Prostate gland (tissue), 2 donors: ENCODE results near the gene JAKMIP3. TPM values are rescaled to one million over a fixed set of nuclear protein-coding genes. Genes with fewer than 3 reads are reported as not detected.

Source experiments
- DNase-seq: peaks from one replicate; pipeline ENCODE4 v3.0.0-alpha.2; 2019; ENCODE audit warnings: low spot score
- H3K27ac ChIP-seq, 2 donors: fragments of 200-600 bp; sonication (generic); 2 replicates each; pipeline ENCODE4 v1.5.1; 2017 to 2019
- H3K27me3 ChIP-seq: fragments of 200-600 bp; sonication (generic); replicated peaks from 2 replicates; pipeline ENCODE4 v1.5.1; 2019; ENCODE audit not compliant: insufficient read depth
- H3K36me3 ChIP-seq, 2 donors: fragments of 200-600 bp; sonication (generic); 1 replicate in 1 of 2; 2 replicates in 1 of 2; pipeline versions ENCODE4 v1.5.1 to v1.8.1; 2017 to 2019
- H3K4me1 ChIP-seq: fragments of 200-600 bp; sonication (generic); replicated peaks from 2 replicates; pipeline ENCODE4 v1.5.1; 2019
- H3K4me3 ChIP-seq, 2 donors: fragments of 200-600 bp; sonication (generic); 2 replicates each; pipeline ENCODE4 v1.5.1; 2017 to 2019
- H3K9me3 ChIP-seq: fragments of 200-600 bp; sonication (generic); 2 replicates; pipeline ENCODE4 v1.5.1; 2017
- POLR2A ChIP-seq: fragments of 450-650 bp; IDR thresholded peaks from one replicate; pipeline ENCODE4 v1.6.1; 2016; ENCODE audit warnings: antibody characterized with exemption, mild to moderate bottlenecking
- POLR2AphosphoS5 ChIP-seq: sonication (generic); formaldehyde crosslinking; IDR thresholded peaks from one replicate; pipeline ENCODE4 v1.6.1; 2017; ENCODE audit warnings: antibody characterized with exemption
- WGBS: methylation state at CpG from one replicate; pipeline ENCODE4 v1.1.5; 2018; 5-methylcytosine and 5-hydroxymethylcytosine counted together
- intact Hi-C: fragments of 100-400 bp; cut with DNase I; formaldehyde crosslinking; loops from one replicate; pipeline ENCODE4 v1.14.2; 2022
- total RNA-seq, 2 donors: library from RNA; depleted of rRNA; stranded (reverse); fragments of >200 nt; gene quantifications; one replicate each; pipeline ENCODE4 v1.1.0, GENCODE V29; 2016
- TF ChIP-seq, protein P1 (sequence below), 4 experiments: fragments of 200-600 bp in 2 of 4; fragments of 450-650 bp in 2 of 4; sonication (generic) in 2 of 4; IDR thresholded peaks; 1 replicate in 3 of 4; 2 replicates in 1 of 4; pipeline ENCODE4 v1.5.1; 2016 to 2019; ENCODE audit warnings: antibody characterized with exemption in 4 of 4, mild to moderate bottlenecking in 2 of 4, moderate library complexity in 2 of 4

JAKMIP3 gene
- total RNA-seq, 2 donors from 2014 or later, result 2.6 to 3.4 TPM

- whole genome bisulfite sequencing, result 93% methylated on average over 13 of the region's 13 CpGs
- no peak overlapping the region for H3K4me3 ChIP-seq
- intact Hi-C loops, result no loop called here
- no peak for DNase-seq
- H3K27ac ChIP-seq, result no peak overlapping the region
- H3K9me3 ChIP-seq, result no peaks in the 10 kb centered on the region
- H3K36me3 ChIP-seq, result no peaks in the 10 kb centered on the region
- TF ChIP-seq POLR2A (no peak), POLR2AphosphoS5 (no peak)
- TF ChIP-seq, protein P1, sequence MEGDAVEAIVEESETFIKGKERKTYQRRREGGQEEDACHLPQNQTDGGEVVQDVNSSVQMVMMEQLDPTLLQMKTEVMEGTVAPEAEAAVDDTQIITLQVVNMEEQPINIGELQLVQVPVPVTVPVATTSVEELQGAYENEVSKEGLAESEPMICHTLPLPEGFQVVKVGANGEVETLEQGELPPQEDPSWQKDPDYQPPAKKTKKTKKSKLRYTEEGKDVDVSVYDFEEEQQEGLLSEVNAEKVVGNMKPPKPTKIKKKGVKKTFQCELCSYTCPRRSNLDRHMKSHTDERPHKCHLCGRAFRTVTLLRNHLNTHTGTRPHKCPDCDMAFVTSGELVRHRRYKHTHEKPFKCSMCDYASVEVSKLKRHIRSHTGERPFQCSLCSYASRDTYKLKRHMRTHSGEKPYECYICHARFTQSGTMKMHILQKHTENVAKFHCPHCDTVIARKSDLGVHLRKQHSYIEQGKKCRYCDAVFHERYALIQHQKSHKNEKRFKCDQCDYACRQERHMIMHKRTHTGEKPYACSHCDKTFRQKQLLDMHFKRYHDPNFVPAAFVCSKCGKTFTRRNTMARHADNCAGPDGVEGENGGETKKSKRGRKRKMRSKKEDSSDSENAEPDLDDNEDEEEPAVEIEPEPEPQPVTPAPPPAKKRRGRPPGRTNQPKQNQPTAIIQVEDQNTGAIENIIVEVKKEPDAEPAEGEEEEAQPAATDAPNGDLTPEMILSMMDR (IDR thresholded peaks at IDR 0.05), result no peak
- no peaks in the 10 kb centered on the region for H3K27me3 ChIP-seq
- H3K4me1 ChIP-seq, result peaks cover 4% of the 10 kb centered on the region
Measured at GRCh38 chr10:132068431-132069121, 2.8 kb downstream of the JAKMIP3 start.

DNA sequence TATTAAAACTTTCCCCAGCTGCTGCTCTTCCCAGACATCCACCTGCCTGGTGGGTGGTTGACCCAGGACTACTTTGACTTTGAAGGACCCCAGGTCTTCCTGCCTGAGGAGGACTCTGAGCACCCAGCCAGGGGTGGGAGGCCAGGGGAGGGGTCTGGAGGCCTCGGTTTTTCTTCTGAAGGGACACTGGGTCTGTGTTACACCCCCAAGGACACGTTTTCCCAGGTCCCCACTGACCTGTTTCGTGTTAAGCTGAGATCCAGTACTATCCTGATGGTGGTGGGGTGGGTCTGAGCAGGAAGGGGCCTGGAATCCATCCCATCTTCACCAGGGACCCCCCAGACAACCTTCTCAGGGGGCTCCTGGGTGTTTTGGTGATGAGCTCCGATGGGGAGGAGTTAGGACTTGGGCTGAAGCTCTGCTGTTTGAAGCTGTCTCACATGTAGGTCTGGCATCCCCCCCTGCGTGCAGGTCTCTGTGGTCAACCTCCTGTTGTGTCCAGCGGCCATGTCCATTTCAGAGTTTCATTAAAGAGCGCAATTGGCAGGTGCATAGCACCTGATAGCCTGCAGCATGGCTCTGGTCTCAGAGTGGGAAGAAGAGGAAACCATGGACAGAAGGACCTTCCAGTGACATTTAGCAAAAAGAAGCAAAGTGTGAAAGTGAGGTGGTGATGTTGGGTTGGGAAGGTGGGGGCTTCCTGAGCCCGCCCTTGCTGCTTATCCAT lies 3.5 kb downstream of the JAKMIP3 start:
- no peaks in the 10 kb centered on the region for H3K27me3 ChIP-seq
- H3K4me1 ChIP-seq, result peaks cover 4% of the 10 kb centered on the region
- no peak overlapping the region for H3K27ac ChIP-seq
- H3K36me3 ChIP-seq, result no peaks in the 10 kb centered on the region
- TF ChIP-seq POLR2A (no peak), POLR2AphosphoS5 (no peak)
- TF ChIP-seq, protein P1 (IDR thresholded peaks at IDR 0.05), result no peak
- no peak overlapping the region for H3K4me3 ChIP-seq
- no peaks in the 10 kb centered on the region for H3K9me3 ChIP-seq
- WGBS, result 87% methylated on average over 8 of the region's 8 CpGs
- intact Hi-C loops, result no loop called here
- no peak for DNase-seq

- H3K27ac ChIP-seq, result no peak overlapping the region
- H3K27me3 ChIP-seq, result no peaks in the 10 kb centered on the region
- H3K9me3 ChIP-seq, result no peaks in the 10 kb centered on the region
- no peak overlapping the region for H3K4me3 ChIP-seq
- H3K36me3 ChIP-seq, result no peaks in the 10 kb centered on the region
- no peak for DNase-seq
- TF ChIP-seq, protein P1 (IDR thresholded peaks at IDR 0.05), result no peak
- no peak for TF ChIP-seq POLR2A
- TF ChIP-seq POLR2AphosphoS5, result no peak
- intact Hi-C loops, result no loop called here
- H3K4me1 ChIP-seq, result peaks cover 4% of the 10 kb centered on the region
- 92% methylated on average over 7 of the region's 7 CpGs for WGBS
Measured at GRCh38 chr10:132069849-132070182, 4.1 kb downstream of the JAKMIP3 start.

GRCh38 chr10:132070724-132071123 lies 5.0 kb downstream of the JAKMIP3 start:
- DNase-seq, result no peak
- Histone ChIP-seq H3K27me3 (no peaks in the 10 kb centered on the region), H3K27ac (no peak overlapping the region), H3K4me3 (no peak overlapping the region), H3K9me3 (no peaks in the 10 kb centered on the region), H3K4me1 (no peaks in the 10 kb centered on the region), H3K36me3 (no peaks in the 10 kb centered on the region)
- WGBS, result 95% methylated on average over 3 of the region's 3 CpGs
- TF ChIP-seq, protein P1 (IDR thresholded peaks at IDR 0.05), result no peak
- TF ChIP-seq POLR2A (no peak), POLR2AphosphoS5 (no peak)
- intact Hi-C loops, result no loop called here

GRCh38 chr10:132071667-132072066 lies 5.9 kb downstream of the JAKMIP3 start:
- Histone ChIP-seq H3K27me3 (no peaks in the 10 kb centered on the region), H3K36me3 (no peaks in the 10 kb centered on the region), H3K4me3 (no peak overlapping the region), H3K4me1 (no peaks in the 10 kb centered on the region), H3K9me3 (no peaks in the 10 kb centered on the region), H3K27ac (no peak overlapping the region)
- 82% methylated on average over 3 of the region's 3 CpGs for WGBS
- TF ChIP-seq, protein P1 (IDR thresholded peaks at IDR 0.05), result no peak
- no peak for TF ChIP-seq POLR2AphosphoS5
- TF ChIP-seq POLR2A, result no peak
- no peak for DNase-seq
- intact Hi-C loops, result no loop called here
